GM12878 (cell line): ENCODE measurements around the gene UGT8. TPM values are rescaled to one million over a fixed set of nuclear protein-coding genes. Genes with fewer than 3 reads are reported as not detected.
A peak's percentile ranks its signal among the peaks of the same experiment; 100 is the strongest.

Source experiments
- ATAC-seq: fragments of 200-7000 bp; cut with Tn5 transposase; 3 replicates; pipeline ENCODE4 v1.9.1; 2020; ENCODE audit warnings: mild to moderate bottlenecking, moderate library complexity
- BruUV-seq: library from RNA; stranded (reverse); fragments of 400-500 nt; replicated peaks from 2 replicates; lab custom pipeline; 2021; lab: Mats Ljungman, UMichigan
- CTCF ChIA-PET: fragments of 300-600 bp; sonication (Branson Sonifier 250); formaldehyde crosslinking; extraction: SDS; loops from one replicate; lab custom pipeline; 2021; ENCODE audit warnings: inconsistent platforms; lab: Yijun Ruan, JAX
- POLR2A ChIA-PET: fragments of 350-600 bp; formaldehyde crosslinking; extraction: SDS; loops from one replicate; lab custom pipeline; 2021; ENCODE audit warnings: inconsistent platforms; lab: Charles Lee
- RAD21 ChIA-PET: fragments of 300-600 bp; sonication (Branson Sonifier 250); formaldehyde crosslinking; loops from one replicate; lab custom pipeline; 2023; ENCODE audit warnings: antibody characterized with exemption; ENCODE audit not compliant: unreplicated experiment; lab: Charles Lee
- SMC1A ChIA-PET: fragments of 300-600 bp; sonication (Branson Sonifier 250); formaldehyde crosslinking; loops from one replicate; lab custom pipeline; 2023; ENCODE audit not compliant: unreplicated experiment, uncharacterized antibody; lab: Charles Lee
- DNase-seq: peaks from one replicate; pipeline ENCODE4 v3.0.0-alpha.2; 2011; ENCODE audit warnings: low read depth, low spot score
- FAIRE-seq: peaks from 3 replicates; lab custom pipeline; 2011; peaks lifted over from hg19 to GRCh38; lab: Jason Lieb, UNC
- H2AFZ ChIP-seq: 2 replicates; pipeline ENCODE4 v1.6.0; 2011; ENCODE audit warnings: low read depth, low read length, control low read depth; ENCODE audit not compliant: control insufficient read depth
- H3K27ac ChIP-seq: 2 replicates; pipeline ENCODE4 v1.5.1; 2011; ENCODE audit warnings: control low read depth; ENCODE audit not compliant: control insufficient read depth, insufficient read depth
- H3K27me3 ChIP-seq, 2 experiments: replicated peaks in 1 of 2; 2 replicates each; pipeline versions ENCODE4 v1.6.0 to v1.6.1; 2011; ENCODE audit warnings: low read length in 1 of 2; ENCODE audit not compliant: control insufficient read depth in 2 of 2, insufficient read depth in 2 of 2
- H3K36me3 ChIP-seq, 2 experiments: 2 replicates each; pipeline ENCODE4 v1.5.1; 2011; ENCODE audit warnings: low read length in 1 of 2; ENCODE audit not compliant: control insufficient read depth in 2 of 2, insufficient read depth in 2 of 2
- H3K4me1 ChIP-seq: 2 replicates; pipeline ENCODE4 v1.6.1; 2011; ENCODE audit warnings: mild to moderate bottlenecking, low read length, moderate library complexity, mixed read lengths; ENCODE audit not compliant: control insufficient read depth, insufficient read depth
- H3K4me2 ChIP-seq: 2 replicates; pipeline ENCODE4 v1.6.0; 2011; ENCODE audit warnings: control low read depth; ENCODE audit not compliant: control insufficient read depth, insufficient read depth
- H3K4me3 ChIP-seq: fragments of 200-600 bp; sonication (generic); 2 replicates; pipeline ENCODE4 v1.5.1; 2016
- H3K79me2 ChIP-seq: 2 replicates; pipeline ENCODE4 v1.6.0; 2011; ENCODE audit warnings: low read length; ENCODE audit not compliant: control insufficient read depth, insufficient read depth
- H3K9ac ChIP-seq: 2 replicates; pipeline ENCODE4 v1.8.0; 2011; ENCODE audit warnings: low read length, control low read depth, mixed read lengths; ENCODE audit not compliant: control insufficient read depth, insufficient read depth
- H3K9me3 ChIP-seq: replicated peaks from 3 replicates; pipeline ENCODE4 v1.5.1; 2011; ENCODE audit warnings: mild to moderate bottlenecking, low read length; ENCODE audit not compliant: control insufficient read depth, insufficient read depth
- H4K20me1 ChIP-seq: 2 replicates; pipeline ENCODE4 v1.6.0; 2011; ENCODE audit not compliant: control insufficient read depth, insufficient read depth
- CREB1 ChIP-seq: IDR thresholded peaks from 2 replicates; pipeline ENCODE4 v1.6.1; 2012; ENCODE audit warnings: low read depth, mild to moderate bottlenecking, inconsistent platforms
- EP300 ChIP-seq, 2 experiments: fragments of 150-350 bp in 1 of 2; IDR thresholded peaks; 2 replicates each; pipeline ENCODE4 v1.6.1; 2011 to 2012; ENCODE audit warnings: low read depth in 2 of 2, low read length in 2 of 2, borderline replicate concordance in 1 of 2, improper control_type of control experiment in 1 of 2, inconsistent platforms in 1 of 2; ENCODE audit not compliant: control insufficient read depth in 1 of 2
- ESRRA ChIP-seq: IDR thresholded peaks from 2 replicates; pipeline ENCODE4 v1.6.1; 2012; ENCODE audit warnings: mild to moderate bottlenecking, low read length, improper control_type of control experiment
- MTA2 ChIP-seq: fragments of 450-650 bp; IDR thresholded peaks from 2 replicates; pipeline ENCODE4 v1.6.1; 2016; ENCODE audit warnings: low read depth, mild to moderate bottlenecking, moderate library complexity
- NFIC ChIP-seq: IDR thresholded peaks from 2 replicates; pipeline ENCODE4 v1.6.1; 2012; ENCODE audit warnings: low read depth, mild to moderate bottlenecking, inconsistent platforms, low read length, moderate library complexity
- NFYB ChIP-seq: IDR thresholded peaks from 2 replicates; pipeline ENCODE4 v1.6.1; 2011; ENCODE audit warnings: low read depth, mild to moderate bottlenecking, low read length, improper control_type of control experiment, moderate library complexity; ENCODE audit not compliant: insufficient read depth
- POLR2AphosphoS2 ChIP-seq: IDR thresholded peaks from 2 replicates; pipeline ENCODE4 v1.6.1; 2011; ENCODE audit warnings: low read depth, mild to moderate bottlenecking, low read length, improper control_type of control experiment, moderate library complexity
- RB1 ChIP-seq: fragments of 450-650 bp; formaldehyde crosslinking; IDR thresholded peaks from 2 replicates; pipeline ENCODE4 v1.6.1; 2017; ENCODE audit warnings: mild to moderate bottlenecking, borderline replicate concordance
- RBBP5 ChIP-seq: fragments of 200-600 bp; sonication (generic); conservative IDR thresholded peaks from 2 replicates; pipeline ENCODE4 v1.6.1; 2016
- RUNX3 ChIP-seq: IDR thresholded peaks from 2 replicates; pipeline ENCODE4 v1.6.1; 2012; ENCODE audit warnings: low read length, inconsistent platforms
- SRF ChIP-seq, 2 experiments: IDR thresholded peaks; 2 replicates each; pipeline ENCODE4 v1.6.1; 2011; ENCODE audit warnings: low read depth in 2 of 2, low read length in 2 of 2, mild to moderate bottlenecking in 1 of 2, moderate library complexity in 1 of 2
- STAT3 ChIP-seq: IDR thresholded peaks from 2 replicates; pipeline ENCODE4 v1.6.1; 2011; ENCODE audit warnings: low read depth, low read length, improper control_type of control experiment
- SUPT20H ChIP-seq: IDR thresholded peaks from 2 replicates; pipeline ENCODE4 v1.6.1; 2011; ENCODE audit warnings: low read depth, mild to moderate bottlenecking, low read length, moderate library complexity, borderline replicate concordance; ENCODE audit not compliant: control insufficient read depth
- TAF1 ChIP-seq: IDR thresholded peaks from 2 replicates; pipeline ENCODE4 v1.6.1; 2011; ENCODE audit warnings: mild to moderate bottlenecking, low read depth, low read length, borderline replicate concordance
- YBX1 ChIP-seq: fragments of 450-650 bp; IDR thresholded peaks from 2 replicates; pipeline ENCODE4 v1.6.1; 2016; ENCODE audit warnings: antibody characterized with exemption
- WGBS: methylation state at CpG from one replicate; pipeline ENCODE4 v1.1.6; 2016; ENCODE audit warnings: low lambda C conversion rate; ENCODE audit not compliant: insufficient replicate concordance, insufficient coverage; ENCODE audit errors: missing lambda C conversion rate; 5-methylcytosine and 5-hydroxymethylcytosine counted together
- in situ Hi-C: fragments of 300-500 bp; cut with MboI; formaldehyde crosslinking; loops from 9 replicates; pipeline ENCODE4 v1.14.3; 2018; ENCODE audit warnings: mixed read lengths
- intact Hi-C: fragments of 100-400 bp; cut with micrococcal nuclease; formaldehyde crosslinking; loops from one replicate; pipeline ENCODE4 v1.14.2; 2022; ENCODE audit not compliant: unreplicated experiment
- polyA plus RNA-seq, 11 experiments: library from polyadenylated mRNA; depleted of rRNA in 4 of 11; unstranded in 6 of 11; stranded (reverse) in 5 of 11; fragments of >200 nt; fragmentation: Nextera tagmentation in 4 of 11; fragmentation: Illumina TruSeq in 1 of 11; extraction: Ambion mirVana in 4 of 11; extraction: Trizol in 1 of 11; gene quantifications; 1 replicate in 1 of 11; 2 replicates in 10 of 11; pipeline versions ENCODE4 v1.2.1 to v1.2.3, GENCODE V29; 2011 to 2016; ENCODE audit warnings: inconsistent platforms in 2 of 11, missing spikeins in 2 of 11, low read depth in 1 of 11
- total RNA-seq, 4 experiments: library from RNA; depleted of rRNA in 3 of 4; stranded (reverse); fragments of >200 nt in 3 of 4; fragmentation: Illumina TruSeq in 1 of 4; extraction: Trizol in 1 of 4; gene quantifications; 2 replicates each; pipeline versions ENCODE4 v1.2.1 to v1.2.3, GENCODE V29; 2013 to 2021
- TF ChIP-seq, protein P1 (sequence below): fragments of 450-650 bp; IDR thresholded peaks from 2 replicates; pipeline ENCODE4 v1.6.1; 2017; ENCODE audit warnings: low read depth, mild to moderate bottlenecking, moderate library complexity
- TF ChIP-seq, protein P2 (sequence below): fragments of 450-650 bp; IDR thresholded peaks from 2 replicates; pipeline ENCODE4 v1.6.1; 2017; ENCODE audit warnings: mild to moderate bottlenecking, low read depth, inconsistent platforms; ENCODE audit not compliant: poor library complexity, severe bottlenecking

Gene UGT8
- total and polyA plus RNA-seq, 10 of the 15 experiments (the other 5 are each of a cell fraction or from before 2014, with no cell fraction given) = 0.16 to 1.1 (median 0.49) TPM

DNA sequence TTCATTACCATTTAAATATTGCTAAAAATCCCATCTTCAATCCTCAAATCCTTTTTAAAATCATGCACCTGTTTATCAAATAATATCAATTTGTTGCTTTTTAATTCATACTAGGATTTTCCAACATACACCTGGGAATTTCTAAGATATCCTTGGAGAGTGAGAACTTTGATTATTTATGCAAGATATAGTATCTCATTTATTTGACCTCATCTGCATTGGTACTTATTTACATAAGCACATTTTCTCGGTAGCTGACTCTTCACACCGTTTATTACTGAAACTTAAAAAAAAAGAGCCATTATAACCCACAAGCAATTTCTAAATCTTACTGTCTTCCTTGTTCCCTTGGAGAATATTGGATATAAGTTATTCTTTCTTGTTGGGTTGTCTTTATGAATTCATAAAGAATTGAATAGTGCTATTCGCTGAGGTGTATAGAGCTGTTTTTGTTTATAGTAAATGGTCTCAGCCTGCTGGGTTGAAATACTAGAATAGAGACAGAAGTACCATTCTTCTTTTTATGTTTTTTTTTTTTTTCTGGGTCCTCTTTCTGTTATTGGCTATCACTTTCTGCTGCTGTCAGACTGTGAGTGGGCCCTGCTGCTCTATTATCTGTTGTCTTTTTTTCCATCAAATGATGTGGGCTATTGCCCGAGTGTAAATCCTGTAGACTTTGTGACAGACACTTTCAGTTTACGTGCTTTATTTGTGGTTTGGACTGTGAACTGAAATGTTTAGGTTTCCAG, 2.9 kb downstream of the UGT8 start:
- peaks cover 4 to 21% of the 10 kb centered on the region in 2 experiments for H3K27me3 ChIP-seq
- no peak for TF ChIP-seq SUPT20H
- TF ChIP-seq EP300 (IDR thresholded peaks at IDR 0.05; ENCODE audit: borderline replicate concordance in 1 of 2, control insufficient read depth in 1 of 2, low read depth in 2 of 2, low read length in 2 of 2) = peak; percentile 9 to 31; a peak in 2 of 4 replicates
- TF ChIP-seq NFYB = 0 out of 2 replicates have a peak, but pooled peaks have one; percentile 18
- TF ChIP-seq MTA2 = 0 out of 2 replicates have a peak, but pooled peaks have one; percentile 27
- no peak for TF ChIP-seq SRF (IDR thresholded peaks at IDR 0.05; ENCODE audit: low read depth in 2 of 2, low read length in 2 of 2)
- TF ChIP-seq RUNX3 = peak; percentile 70
- TF ChIP-seq, protein P1, sequence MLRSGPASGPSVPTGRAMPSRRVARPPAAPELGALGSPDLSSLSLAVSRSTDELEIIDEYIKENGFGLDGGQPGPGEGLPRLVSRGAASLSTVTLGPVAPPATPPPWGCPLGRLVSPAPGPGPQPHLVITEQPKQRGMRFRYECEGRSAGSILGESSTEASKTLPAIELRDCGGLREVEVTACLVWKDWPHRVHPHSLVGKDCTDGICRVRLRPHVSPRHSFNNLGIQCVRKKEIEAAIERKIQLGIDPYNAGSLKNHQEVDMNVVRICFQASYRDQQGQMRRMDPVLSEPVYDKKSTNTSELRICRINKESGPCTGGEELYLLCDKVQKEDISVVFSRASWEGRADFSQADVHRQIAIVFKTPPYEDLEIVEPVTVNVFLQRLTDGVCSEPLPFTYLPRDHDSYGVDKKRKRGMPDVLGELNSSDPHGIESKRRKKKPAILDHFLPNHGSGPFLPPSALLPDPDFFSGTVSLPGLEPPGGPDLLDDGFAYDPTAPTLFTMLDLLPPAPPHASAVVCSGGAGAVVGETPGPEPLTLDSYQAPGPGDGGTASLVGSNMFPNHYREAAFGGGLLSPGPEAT = peak; percentile 25; the same call in 1 of the 2 replicates
- TF ChIP-seq ESRRA = no peak
- no peak for TF ChIP-seq STAT3
- no peak for TF ChIP-seq TAF1
- TF ChIP-seq NFIC = 0 out of 2 replicates have a peak, but pooled peaks have one; percentile 15
- no peak for TF ChIP-seq RBBP5
- TF ChIP-seq CREB1 = 0 out of 2 replicates have a peak, but pooled peaks have one; percentile 11
- TF ChIP-seq YBX1 = no peak
- TF ChIP-seq POLR2AphosphoS2 = no peak
- TF ChIP-seq, protein P2, sequence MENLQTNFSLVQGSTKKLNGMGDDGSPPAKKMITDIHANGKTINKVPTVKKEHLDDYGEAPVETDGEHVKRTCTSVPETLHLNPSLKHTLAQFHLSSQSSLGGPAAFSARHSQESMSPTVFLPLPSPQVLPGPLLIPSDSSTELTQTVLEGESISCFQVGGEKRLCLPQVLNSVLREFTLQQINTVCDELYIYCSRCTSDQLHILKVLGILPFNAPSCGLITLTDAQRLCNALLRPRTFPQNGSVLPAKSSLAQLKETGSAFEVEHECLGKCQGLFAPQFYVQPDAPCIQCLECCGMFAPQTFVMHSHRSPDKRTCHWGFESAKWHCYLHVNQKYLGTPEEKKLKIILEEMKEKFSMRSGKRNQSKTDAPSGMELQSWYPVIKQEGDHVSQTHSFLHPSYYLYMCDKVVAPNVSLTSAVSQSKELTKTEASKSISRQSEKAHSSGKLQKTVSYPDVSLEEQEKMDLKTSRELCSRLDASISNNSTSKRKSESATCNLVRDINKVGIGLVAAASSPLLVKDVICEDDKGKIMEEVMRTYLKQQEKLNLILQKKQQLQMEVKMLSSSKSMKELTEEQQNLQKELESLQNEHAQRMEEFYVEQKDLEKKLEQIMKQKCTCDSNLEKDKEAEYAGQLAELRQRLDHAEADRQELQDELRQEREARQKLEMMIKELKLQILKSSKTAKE = peak; percentile 70
- TF ChIP-seq RB1 = no peak
- intact Hi-C loops = loop anchor here (10.0 kb wide), 1 partner anchor 767 kb away; no protein-coding TSS in a partner anchor
- H4K20me1 ChIP-seq = no peaks in the 10 kb centered on the region
- H3K36me3 ChIP-seq = no peaks in the 10 kb centered on the region
- no TSS peak for BruUV-seq
- RAD21 ChIA-PET = no interaction called here
- SMC1A ChIA-PET = interaction anchor here (0.6 kb wide), 1 partner anchor 14 kb away, joined by 3 read pairs; no protein-coding TSS in a partner anchor
- no peak overlapping the region for H2AFZ ChIP-seq
- no peaks in the 10 kb centered on the region for H3K79me2 ChIP-seq
- no peak for FAIRE-seq
- H3K4me1 ChIP-seq = peaks cover 50% of the 10 kb centered on the region
- POLR2A ChIA-PET = no interaction called here
- no peak overlapping the region for H3K9ac ChIP-seq
- no peaks in the 10 kb centered on the region for H3K9me3 ChIP-seq
- peak; percentile 39 for ATAC-seq
- CTCF ChIA-PET = interaction anchor here (0.6 kb wide), 1 partner anchor 26 kb away, joined by 3 read pairs; no protein-coding TSS in a partner anchor
- no peak overlapping the region for H3K4me2 ChIP-seq
- 19% methylated on average over 5 of the region's 5 CpGs for WGBS
- no peak overlapping the region for H3K4me3 ChIP-seq
- H3K27ac ChIP-seq = no peak overlapping the region
- in situ Hi-C loops = no loop called here
- peak; percentile 32 for DNase-seq
